GM12801 (cell line): ENCODE data around the gene SLC24A1.

Experiments used
- CTCF ChIP-seq: IDR thresholded peaks from one replicate; pipeline ENCODE4 v1.5.1; 2011; ENCODE audit warnings: control low read depth; ENCODE audit not compliant: insufficient read length; ENCODE audit errors: extremely low read depth

The SLC24A1 gene

GRCh38 chr15:65610871-65611718, 10.6 kb upstream of the SLC24A1 start, which contains the start of gene INTS14:
Gene INTS14 (minus strand): TSS chr15:65611131. CDS start chr15:65607380, 3,751 bp downstream.
- TF ChIP-seq CTCF: no peak

- no peak for TF ChIP-seq CTCF
Measured at GRCh38 chr15:65611888-65612615, 9.7 kb upstream of the SLC24A1 start.

- TF ChIP-seq CTCF: no peak
Measured at GRCh38 chr15:65612616-65612946, 9.2 kb upstream of the SLC24A1 start.

- no peak for TF ChIP-seq CTCF
Measured at GRCh38 chr15:65612949-65613744, 8.6 kb upstream of the SLC24A1 start.

GRCh38 chr15:65618560-65619109, 3.1 kb upstream of the SLC24A1 start:
- TF ChIP-seq CTCF: no peak

- TF ChIP-seq CTCF: no peak
Measured at GRCh38 chr15:65619626-65620290, 2.0 kb upstream of the SLC24A1 start.

GRCh38 chr15:65620833-65621232, 905 bp upstream of the SLC24A1 start:
- no peak for TF ChIP-seq CTCF
